ENCODE data around the gene DMD.
"Not testable (repeated sequence)": the region's sequence is repeated elsewhere in the genome, so short reads cannot be mapped to it uniquely, and the experiment has no call there.

Gene DMD

DNA sequence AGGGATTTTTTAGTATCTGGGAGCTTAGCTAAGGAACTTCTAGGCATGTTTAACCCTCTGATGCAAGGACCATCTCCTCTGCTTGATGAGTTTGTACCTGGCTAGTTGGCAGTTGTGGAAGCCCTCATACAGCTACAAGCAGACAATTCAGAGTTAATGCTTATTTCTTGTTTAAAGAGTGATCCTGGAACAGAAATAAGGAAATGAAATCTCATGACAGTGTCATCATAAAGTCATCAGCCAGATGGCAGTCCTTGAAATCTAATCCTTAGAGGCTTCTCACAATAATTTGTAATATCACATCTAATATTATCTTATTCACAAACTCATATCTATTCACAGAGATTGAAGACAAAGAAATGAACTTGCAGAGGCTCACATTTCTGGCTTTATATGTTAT is 1557.9 kb downstream of the DMD start:
- DNase-seq (ENCODE audit: extremely low read depth in 1 of 2, low read depth in 1 of 2): no peak

DNA sequence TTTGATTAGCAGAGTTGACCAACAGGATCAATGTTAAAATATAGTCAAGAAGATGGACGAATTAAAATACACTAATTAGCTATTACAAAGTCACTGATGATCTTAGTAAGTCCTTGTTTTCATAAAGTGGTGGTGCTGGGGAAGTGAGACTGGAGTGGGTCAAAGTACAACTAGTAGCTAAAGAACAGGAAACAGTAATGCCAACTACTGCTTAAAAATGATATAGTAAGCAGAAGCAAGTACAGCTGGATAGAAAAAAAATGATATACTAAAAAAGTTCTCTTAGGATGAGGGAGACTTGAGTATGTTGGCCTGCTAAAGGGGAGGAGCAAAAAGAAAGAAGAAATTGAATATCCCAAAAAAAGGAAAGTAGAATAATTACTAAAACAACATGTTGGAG is 1558.7 kb downstream of the DMD start:
- no peak for DNase-seq (ENCODE audit: extremely low read depth in 1 of 2, low read depth in 1 of 2)

DNA sequence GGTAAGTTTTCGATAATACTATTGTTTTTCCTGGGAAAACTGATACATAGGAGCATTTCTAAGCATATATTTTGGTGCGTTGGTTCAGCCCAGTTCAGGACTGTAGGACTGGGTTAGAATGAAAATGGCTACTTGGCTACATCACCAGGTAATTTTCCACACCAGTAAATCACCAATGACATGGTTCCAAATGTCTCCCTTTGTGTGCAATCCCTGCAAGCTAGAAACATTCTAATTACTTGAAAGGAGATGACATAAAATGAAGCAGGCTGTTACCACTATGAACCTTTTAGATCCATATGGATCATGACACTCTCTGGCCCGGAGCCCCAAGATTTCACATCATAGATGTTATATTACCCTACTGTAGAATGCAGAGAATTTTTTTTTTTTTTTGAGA is 1562.1 kb downstream of the DMD start:
- no peak for DNase-seq (ENCODE audit: extremely low read depth in 1 of 2, low read depth in 1 of 2)

DNA sequence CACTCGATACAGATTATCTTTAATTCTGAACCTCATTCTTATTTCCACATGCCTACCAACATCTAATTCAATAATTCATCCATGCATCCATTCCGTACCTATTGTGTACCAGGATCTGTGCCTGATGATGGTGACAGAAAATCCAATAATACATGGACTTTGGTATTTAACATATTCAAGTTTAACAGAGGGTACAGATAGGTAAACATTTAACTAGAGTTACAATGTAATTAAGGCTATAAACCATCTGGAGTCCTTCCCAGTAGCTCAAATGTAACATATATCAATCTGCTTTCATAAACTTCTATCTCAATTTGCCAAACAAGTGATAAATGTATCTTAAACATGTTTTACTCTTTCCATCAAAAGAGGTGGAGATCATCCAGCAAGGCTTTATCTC is 1578.0 kb downstream of the DMD start:
- no peak for DNase-seq (ENCODE audit: extremely low read depth in 1 of 2, low read depth in 1 of 2)

DNA sequence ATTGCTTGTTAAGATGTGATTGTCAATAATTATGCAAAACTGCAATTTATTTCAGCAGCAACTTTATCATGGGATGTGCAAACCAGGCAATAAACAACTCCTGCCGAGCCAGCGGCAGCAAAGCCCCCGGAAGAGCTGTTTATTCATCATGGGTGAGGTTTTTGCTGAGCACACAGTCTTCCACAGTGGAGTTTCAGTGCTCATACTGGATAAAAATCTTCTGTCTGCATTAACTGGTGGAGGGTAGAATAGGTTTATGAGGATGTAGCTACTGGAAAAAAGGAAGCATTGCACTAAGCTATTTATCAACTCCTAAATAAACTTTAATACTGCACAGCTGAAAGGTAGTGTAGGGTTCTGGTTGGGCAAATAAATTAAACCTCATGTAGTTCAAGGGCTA is 1582.2 kb downstream of the DMD start:
- no peak for DNase-seq (ENCODE audit: extremely low read depth in 1 of 2, low read depth in 1 of 2)

DNA sequence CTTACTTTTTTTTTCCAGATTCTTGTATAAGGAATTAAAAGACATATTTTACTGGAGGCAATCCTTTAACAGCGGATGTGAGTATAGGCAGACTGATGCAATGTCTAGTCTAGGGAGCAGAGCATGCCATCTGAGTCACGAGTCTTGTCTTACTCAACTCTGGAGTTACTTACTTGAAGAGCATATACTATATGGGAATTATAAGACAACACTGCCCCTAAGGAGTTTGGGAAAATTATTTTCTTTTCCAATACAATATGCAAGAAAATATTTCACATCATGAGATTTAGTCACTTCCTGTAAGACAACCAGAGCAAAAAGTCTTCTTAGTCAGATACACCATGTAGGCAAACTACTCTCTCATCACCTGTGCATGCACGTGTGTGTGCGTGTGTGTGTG is 1602.2 kb downstream of the DMD start:
- no peak for DNase-seq (ENCODE audit: extremely low read depth in 1 of 2, low read depth in 1 of 2)

DNA sequence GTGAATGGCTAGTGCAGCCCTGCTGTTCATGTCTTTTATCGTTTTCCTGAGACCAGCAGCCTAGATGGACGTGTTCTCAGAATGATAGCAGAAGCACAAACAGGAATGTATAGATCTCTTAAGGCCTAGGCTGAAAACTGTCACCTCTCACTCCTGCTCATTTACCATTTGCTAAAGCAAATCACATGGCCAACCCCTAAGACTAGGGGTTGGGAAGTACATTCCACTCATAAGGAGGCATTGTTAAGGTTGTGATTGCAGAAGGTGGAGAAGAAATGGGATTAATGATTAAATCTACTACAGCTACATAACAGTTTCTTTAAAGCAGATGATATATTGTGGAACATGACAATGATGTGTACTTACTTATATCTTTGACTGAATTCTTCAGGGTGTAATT is 1602.7 kb downstream of the DMD start:
- DNase-seq (ENCODE audit: extremely low read depth in 1 of 2, low read depth in 1 of 2): no peak

DNA sequence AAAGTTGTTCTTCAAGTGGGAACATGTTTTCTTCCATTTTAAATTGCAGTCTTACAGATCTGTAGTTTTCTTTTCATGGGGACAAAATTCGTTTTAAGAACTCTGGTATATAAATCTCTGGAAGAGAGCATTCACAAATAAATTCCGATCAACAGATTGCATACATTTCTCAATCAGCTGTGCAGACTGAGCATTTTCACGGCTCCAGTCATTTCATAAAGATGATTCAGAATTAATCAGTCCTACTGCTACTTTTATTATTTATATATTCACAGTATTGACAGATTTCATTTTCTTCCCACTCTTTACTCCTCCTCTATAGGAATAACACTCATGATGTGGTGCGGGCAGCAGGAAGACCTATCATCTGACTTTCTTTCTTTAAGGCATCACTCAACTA is 1604.6 kb downstream of the DMD start:
- DNase-seq (ENCODE audit: extremely low read depth in 1 of 2, low read depth in 1 of 2): no peak

DNA sequence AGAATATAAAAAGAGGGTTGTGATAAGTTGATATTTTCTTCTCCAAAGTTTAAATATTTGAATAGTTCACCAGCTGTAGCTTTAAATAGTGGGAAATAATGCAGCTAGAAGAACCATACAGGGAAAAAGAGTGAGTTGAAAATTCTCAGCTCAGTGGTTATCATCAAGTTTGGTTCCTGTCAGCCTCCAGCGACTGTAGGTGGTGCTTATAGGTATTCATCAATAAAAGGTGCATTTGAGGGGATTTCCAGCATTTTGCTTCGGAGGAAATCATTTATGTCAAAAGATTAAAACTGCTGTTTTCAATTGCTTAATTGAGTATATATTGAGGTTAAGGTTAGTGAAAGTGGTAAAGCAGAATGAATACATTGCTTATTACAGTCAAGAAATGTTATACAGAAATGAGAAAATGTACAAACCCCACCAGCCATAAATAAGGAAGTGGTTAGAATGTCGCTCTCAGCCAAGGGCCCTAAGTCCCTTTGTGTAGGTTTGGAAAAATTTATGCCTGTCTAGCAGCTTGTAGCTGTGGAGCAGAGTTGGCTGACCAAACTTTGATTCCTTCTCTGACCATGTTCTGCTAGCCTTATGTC is 1606.6 kb downstream of the DMD start:
- no peak for DNase-seq (ENCODE audit: extremely low read depth in 1 of 2, low read depth in 1 of 2)

DNA sequence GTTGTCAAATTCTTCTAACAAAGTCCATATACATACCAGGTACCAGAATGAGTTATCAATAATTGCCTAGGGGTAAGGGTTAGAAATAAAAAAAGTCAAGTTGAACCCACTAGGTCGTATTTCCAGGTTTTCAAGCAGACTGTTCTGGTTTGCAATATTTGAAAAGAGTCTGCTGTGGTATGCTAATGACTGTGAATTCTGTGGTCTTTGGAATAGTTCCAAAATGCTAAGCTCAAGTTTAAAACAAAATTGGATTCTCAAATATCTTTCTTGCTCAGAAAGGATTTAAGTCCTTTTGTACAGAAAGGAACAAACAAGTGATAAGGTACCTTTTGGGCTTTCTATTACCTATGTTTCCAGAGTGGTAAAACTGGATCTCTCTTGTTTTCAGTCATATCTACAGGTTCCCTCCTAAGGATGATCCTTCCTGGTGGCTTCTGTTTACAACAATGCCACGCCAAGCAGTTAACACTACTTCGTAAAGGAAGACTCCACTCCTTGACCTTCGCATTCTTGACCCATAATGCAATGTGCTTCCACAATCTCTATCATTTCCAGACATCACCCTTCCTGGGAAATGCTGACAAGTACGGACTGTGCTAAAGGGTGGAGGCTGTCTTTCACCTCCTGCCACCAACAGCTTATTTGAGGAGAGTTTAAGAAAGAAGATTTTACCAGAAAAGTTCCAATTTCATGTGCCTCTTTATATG is 1607.8 kb downstream of the DMD start:
- no peak for DNase-seq (ENCODE audit: extremely low read depth in 1 of 2, low read depth in 1 of 2)

DNA sequence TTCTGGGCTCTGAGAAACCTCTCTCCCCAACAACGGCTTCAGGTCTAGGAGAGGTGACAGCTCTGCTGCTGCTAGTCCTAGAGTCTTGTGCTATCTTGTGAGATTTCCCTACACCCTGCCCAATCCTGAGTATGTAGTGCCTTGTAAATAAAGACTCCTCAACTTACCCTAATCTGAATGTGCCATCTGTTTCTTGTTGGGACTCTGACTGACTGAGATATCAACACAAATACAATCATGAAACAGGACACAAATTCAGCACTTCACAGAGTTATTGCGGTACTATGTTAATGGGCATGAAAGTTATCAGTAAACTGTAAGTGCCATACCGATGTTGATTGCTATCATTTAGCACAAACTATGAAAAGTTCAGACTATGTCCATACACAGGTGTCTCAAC is 1610.5 kb downstream of the DMD start:
- DNase-seq (ENCODE audit: extremely low read depth in 1 of 2, low read depth in 1 of 2): no peak

DNA sequence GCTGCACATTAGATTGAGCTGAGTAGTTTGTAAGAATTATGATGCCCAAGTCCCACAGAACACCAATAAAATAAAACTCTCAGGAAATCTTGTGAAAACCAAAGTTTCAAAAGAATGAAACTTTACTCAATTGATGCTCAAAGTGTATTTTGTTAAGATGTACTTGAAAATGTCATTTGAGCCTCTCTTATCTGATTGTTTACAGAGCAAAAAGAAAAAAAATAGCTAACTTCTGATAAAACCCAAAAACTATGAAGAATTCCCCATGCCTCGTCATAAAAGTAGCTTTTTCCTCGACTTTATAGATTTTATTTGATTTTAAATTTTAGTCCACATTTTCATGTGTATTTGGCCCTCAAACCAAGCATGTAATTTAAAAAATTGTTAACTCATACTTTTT is 1618.0 kb downstream of the DMD start:
- no peak for DNase-seq (ENCODE audit: extremely low read depth in 1 of 2, low read depth in 1 of 2)

DNA sequence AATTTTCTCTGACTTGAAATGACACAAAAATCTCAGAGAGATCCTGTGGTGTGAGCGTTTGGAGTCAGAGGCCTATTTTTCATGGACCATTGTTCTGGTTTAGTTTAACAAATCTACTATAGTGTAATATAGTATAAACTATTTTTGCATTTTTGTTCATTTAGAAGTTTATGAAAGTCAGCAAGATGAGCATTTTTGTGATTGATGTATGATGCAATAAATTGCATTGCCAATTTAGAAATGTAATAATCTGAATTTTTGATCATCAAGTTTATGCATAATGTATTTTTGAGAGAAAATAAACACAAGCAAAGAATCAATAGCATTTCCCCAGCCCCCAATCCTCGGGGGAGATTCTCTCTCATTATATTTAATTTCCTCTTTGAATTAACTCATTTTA is 1620.0 kb downstream of the DMD start:
- DNase-seq (ENCODE audit: extremely low read depth in 1 of 2, low read depth in 1 of 2): no peak

DNA sequence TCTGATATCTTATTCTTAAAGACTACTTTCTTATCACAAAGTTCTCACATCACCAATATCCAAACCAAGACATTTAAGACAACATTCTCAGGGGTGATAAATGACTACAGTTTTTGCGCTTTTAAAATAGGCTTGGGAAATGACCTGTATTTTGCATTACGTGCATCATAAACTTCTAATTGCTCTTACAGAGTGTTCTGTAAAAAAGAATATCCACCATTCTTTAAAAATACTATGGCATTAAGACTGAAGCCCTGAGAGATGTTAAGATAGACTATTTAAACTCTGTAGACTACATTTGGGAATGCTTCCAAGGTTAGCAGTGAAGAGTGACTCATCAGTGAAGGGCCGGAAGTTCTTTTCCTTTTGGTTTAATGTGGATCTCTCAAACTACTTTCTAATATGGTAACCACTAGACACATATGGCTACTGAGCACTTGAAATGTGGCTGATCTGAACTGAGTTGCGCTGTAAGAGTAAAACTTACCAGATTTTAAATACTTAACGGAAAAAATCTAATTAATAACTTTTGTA is 1620.7 kb downstream of the DMD start:
- no peak for DNase-seq (ENCODE audit: extremely low read depth in 1 of 2, low read depth in 1 of 2)

DNA sequence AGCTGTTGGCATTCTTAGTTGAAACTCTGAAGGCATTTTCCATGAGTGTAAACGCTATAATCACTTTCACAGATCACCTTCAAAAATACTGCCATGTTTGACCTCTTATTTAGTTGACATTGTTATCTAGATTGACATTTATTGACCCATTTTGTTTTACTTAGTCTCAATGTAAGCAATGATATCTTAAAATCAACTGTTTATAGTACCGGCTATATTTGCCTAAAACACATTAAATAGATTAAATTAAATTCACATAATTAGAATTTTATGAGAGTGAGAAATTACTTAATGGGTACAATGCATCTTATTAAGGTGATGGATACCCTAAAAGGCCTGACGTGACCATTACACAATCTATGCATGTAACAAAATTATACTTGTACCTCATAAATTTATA is 1621.8 kb downstream of the DMD start:
- no peak for DNase-seq (ENCODE audit: extremely low read depth in 1 of 2, low read depth in 1 of 2)

DNA sequence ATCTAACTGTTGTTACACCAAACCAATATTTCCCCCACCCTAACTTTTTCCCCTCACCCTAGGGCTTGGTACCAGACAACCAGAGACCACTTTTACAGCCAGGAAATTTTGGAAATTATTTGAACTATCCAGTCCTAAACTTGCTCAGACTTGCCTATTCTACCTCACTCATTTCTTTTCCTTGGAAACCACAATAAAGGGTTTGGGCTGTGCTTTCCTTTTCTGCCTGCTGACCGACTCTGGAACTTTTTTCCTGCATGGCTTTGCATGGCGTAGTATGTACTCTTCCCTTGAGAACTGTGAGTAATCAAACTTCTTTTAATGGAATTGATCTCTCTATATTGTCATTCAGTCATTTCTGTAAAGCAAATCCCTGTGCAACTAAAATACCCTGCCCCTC is 1623.0 kb downstream of the DMD start:
- no peak for DNase-seq (ENCODE audit: extremely low read depth in 1 of 2, low read depth in 1 of 2)

DNA sequence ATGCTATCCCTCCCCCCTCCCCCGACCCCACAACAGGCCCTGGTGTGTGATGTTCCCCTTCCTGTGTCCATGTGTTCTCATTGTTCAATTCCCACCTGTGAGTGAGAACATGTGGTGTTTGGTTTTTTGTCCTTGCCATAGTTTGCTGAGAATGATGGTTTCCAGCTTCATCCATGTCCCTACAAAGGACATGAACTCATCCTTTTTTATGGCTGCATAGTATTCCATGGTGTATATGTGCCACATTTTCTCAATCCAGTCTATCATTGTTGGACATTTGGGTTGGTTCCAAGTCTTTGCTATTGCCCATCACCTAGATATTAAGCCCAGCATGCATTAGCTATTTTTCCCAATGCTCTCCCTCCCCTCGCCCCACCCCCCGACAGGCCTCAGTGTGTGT is 1627.5 kb downstream of the DMD start:
- DNase-seq (ENCODE audit: extremely low read depth in 1 of 2, low read depth in 1 of 2): not testable (repeated sequence)

DNA sequence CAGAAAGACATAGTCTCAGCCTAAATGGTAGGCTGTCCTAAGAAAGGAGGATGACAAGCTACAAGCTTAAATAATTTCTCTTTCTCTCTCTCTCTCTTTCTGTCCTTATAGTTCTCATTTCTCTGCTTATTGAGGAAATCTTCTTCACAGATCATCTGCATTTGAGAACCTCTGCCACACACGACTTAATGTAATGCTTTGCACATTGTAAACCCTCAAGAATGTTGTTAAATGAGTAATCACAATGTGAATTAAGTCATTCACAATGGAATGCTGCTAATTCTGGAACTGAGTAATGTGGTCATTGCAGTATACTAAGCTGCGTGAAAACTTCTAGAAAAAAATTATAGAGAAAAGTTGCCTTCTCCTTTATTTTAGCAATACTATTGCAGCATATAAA is 1630.6 kb downstream of the DMD start:
- DNase-seq (ENCODE audit: extremely low read depth in 1 of 2, low read depth in 1 of 2): no peak

DNA sequence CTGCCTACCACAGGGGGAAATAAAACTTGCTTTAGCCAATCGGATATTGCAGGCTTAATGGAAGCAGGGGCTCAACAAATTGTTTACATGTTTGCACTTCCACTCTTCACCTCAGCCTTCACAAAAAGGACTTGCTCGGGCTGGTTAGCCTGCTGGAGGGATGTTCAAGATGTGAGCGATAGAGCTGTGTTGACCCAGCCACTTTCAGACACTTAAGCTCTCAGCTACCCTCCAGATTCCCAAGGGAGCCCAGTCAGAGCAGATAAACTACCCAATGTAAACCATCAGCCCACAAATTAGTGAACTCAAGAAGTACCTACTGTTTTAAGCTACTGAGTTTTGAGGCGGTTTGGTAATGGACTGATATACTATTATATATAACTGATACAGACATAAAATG is 1631.1 kb downstream of the DMD start:
- no peak for DNase-seq (ENCODE audit: extremely low read depth in 1 of 2, low read depth in 1 of 2)

DNA sequence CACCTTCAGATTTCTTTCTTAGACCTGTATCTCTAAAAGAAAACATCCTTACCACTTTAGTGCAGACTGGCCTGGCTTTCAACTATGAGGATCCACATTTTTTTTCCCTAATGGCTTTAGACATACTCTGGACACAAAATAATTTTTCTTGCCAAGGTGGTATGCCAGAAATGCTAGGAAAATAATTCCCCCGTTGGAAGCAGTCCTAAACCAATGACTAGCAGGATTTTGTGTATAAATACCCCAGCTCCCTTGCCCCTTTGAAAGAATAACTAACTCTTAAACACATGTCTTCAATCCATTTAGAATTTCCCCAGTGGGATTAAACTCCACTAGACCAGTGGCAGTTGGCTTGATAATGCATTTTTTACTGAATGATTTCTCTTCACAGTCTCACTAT is 1639.0 kb downstream of the DMD start:
- DNase-seq (ENCODE audit: extremely low read depth in 1 of 2, low read depth in 1 of 2): no peak

DNA sequence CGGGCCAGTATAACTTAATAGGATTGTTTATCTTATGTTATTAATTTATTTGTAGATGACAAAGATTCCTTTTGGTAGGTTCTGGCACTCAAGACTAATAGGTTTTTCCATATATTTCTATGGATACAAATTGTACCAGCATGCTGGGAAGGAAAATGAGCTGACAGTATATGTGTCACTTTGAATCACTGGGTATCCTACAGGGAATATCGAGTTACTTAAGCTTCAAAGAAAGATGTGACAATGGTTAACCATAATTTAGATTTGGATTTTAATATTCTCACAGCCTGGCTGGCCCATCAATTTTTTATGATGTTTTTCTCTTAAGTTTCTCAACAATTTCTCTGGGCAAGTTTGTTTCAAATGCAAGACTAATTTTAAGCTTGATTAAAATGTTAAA is 1640.7 kb downstream of the DMD start:
- no peak for DNase-seq (ENCODE audit: extremely low read depth in 1 of 2, low read depth in 1 of 2)

DNA sequence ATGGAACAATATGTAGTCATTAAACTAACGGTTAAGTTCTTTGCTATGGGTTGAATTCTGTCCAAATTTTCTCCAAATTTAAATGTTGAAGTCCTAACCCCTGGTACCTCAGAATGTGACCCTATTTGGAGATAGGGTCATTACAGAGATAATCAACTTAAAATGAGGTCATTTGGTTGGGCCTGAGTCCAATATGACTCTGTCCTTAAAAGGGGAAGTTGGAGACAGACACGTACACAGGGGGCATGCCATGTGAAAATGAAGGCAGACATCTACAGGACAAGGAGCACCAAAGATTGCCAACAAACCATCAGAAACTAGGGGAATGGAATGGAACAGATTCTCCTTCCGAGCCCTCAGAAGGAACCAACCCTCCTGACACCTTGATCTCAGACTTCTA is 1647.6 kb downstream of the DMD start:
- DNase-seq (ENCODE audit: extremely low read depth in 1 of 2, low read depth in 1 of 2): no peak

DNA sequence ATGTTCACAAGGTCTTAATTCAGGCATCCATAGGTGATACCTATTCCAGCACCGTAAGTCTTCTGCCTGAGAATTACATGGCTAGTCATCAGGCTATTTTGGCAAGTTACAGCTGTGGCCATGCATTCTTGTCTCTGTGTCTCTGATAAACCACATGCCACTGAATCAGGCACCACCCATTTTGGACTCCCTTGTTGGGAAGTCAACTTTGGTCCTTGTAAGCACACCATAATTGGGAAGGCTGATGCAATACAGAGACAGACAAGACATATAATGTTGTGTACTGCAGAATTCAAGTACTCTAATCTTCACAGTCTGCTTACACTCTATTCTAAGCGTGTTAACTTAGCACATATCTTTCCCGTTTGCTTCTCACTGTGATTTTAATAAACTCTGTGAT is 1655.8 kb downstream of the DMD start:
- no peak for DNase-seq (ENCODE audit: extremely low read depth in 1 of 2, low read depth in 1 of 2)
